H9 (cell line): ENCODE data around the gene NEGR1. TPM values are rescaled to one million over a fixed set of nuclear protein-coding genes. Genes with fewer than 3 reads are reported as not detected.

Experiments
- DNase-seq: peaks from one replicate; pipeline ENCODE4 v3.0.0-alpha.2; 2017
- H2AFZ ChIP-seq: one replicate; pipeline ENCODE4 v1.6.1; 2013; ENCODE audit warnings: mild to moderate bottlenecking, low read length, control low read depth, moderate library complexity
- H2AK5ac ChIP-seq: 2 replicates; pipeline ENCODE4 v1.6.1; 2013; ENCODE audit warnings: low read length, control low read depth, mixed read lengths; ENCODE audit not compliant: insufficient read length
- H2BK120ac ChIP-seq: one replicate; pipeline ENCODE4 v1.6.1; 2013; ENCODE audit warnings: low read depth, mild to moderate bottlenecking, low read length, control low read depth, inconsistent platforms; ENCODE audit not compliant: poor library complexity, severe bottlenecking
- H2BK12ac ChIP-seq: 2 replicates; pipeline ENCODE4 v1.6.1; 2013; ENCODE audit warnings: low read length, control low read depth, mixed read lengths, low read depth; ENCODE audit not compliant: insufficient read length
- H2BK15ac ChIP-seq: 2 replicates; pipeline ENCODE4 v1.6.1; 2013; ENCODE audit warnings: low read depth, low read length, control low read depth
- H2BK20ac ChIP-seq: one replicate; pipeline ENCODE4 v1.6.1; 2013; ENCODE audit warnings: low read depth, mild to moderate bottlenecking, low read length, control low read depth, inconsistent platforms; ENCODE audit not compliant: poor library complexity, severe bottlenecking
- H2BK5ac ChIP-seq: 2 replicates; pipeline ENCODE4 v1.6.1; 2013; ENCODE audit warnings: low read length, control low read depth, mixed read lengths; ENCODE audit not compliant: insufficient read length
- H3K14ac ChIP-seq: 2 replicates; pipeline ENCODE4 v1.6.1; 2013; ENCODE audit warnings: low read length, control low read depth; ENCODE audit not compliant: insufficient read depth
- H3K18ac ChIP-seq: 2 replicates; pipeline ENCODE4 v1.6.1; 2013; ENCODE audit warnings: low read depth, mild to moderate bottlenecking, mixed read lengths, low read length, control low read depth; ENCODE audit not compliant: insufficient read length
- H3K23ac ChIP-seq: 2 replicates; pipeline ENCODE4 v1.6.1; 2013; ENCODE audit warnings: low read length, control low read depth, mixed read lengths, low read depth; ENCODE audit not compliant: insufficient read length
- H3K23me2 ChIP-seq: 2 replicates; pipeline ENCODE4 v1.6.1; 2013; ENCODE audit warnings: low read depth, mild to moderate bottlenecking, mixed read lengths, low read length, control low read depth; ENCODE audit not compliant: insufficient read length, poor library complexity, severe bottlenecking
- H3K27ac ChIP-seq: 2 replicates; pipeline ENCODE4 v1.5.1; 2013; ENCODE audit warnings: low read length, control low read depth, mixed read lengths, low read depth; ENCODE audit not compliant: insufficient read length
- H3K27me3 ChIP-seq: 2 replicates; pipeline ENCODE4 v1.6.1; 2013; ENCODE audit warnings: low read length, control low read depth, inconsistent platforms; ENCODE audit not compliant: insufficient read depth
- H3K4ac ChIP-seq: 2 replicates; pipeline ENCODE4 v1.6.1; 2013; ENCODE audit warnings: low read depth, mild to moderate bottlenecking, control low read depth, inconsistent platforms, low read length, moderate library complexity
- H3K4me1 ChIP-seq: 2 replicates; pipeline ENCODE4 v1.6.1; 2013; ENCODE audit warnings: low read length, control low read depth, inconsistent platforms; ENCODE audit not compliant: insufficient read depth
- H3K4me2 ChIP-seq: 2 replicates; pipeline ENCODE4 v1.6.1; 2013; ENCODE audit warnings: low read length, control low read depth, mixed read lengths; ENCODE audit not compliant: insufficient read length, insufficient read depth
- H3K56ac ChIP-seq: 2 replicates; pipeline ENCODE4 v1.6.1; 2013; ENCODE audit warnings: low read depth, mild to moderate bottlenecking, mixed read lengths, low read length, control low read depth; ENCODE audit not compliant: insufficient read length
- H3K79me1 ChIP-seq: 2 replicates; pipeline ENCODE4 v1.6.1; 2013; ENCODE audit warnings: low read depth, mild to moderate bottlenecking, moderate library complexity, low read length, control low read depth, inconsistent platforms; ENCODE audit not compliant: insufficient read depth, poor library complexity, severe bottlenecking
- H3K79me2 ChIP-seq: 2 replicates; pipeline ENCODE4 v1.6.1; 2013; ENCODE audit warnings: low read length, control low read depth, inconsistent platforms; ENCODE audit not compliant: insufficient read depth
- H3K9ac ChIP-seq: 2 replicates; pipeline ENCODE4 v1.6.1; 2013; ENCODE audit warnings: low read length, control low read depth, mixed read lengths; ENCODE audit not compliant: insufficient read length; ENCODE audit errors: extremely low read depth
- H3K9me3 ChIP-seq: one replicate; pipeline ENCODE4 v1.6.1; 2013; ENCODE audit warnings: low read depth, low read length, inconsistent platforms; ENCODE audit not compliant: control insufficient read depth
- H3T11ph ChIP-seq: one replicate; pipeline ENCODE4 v1.6.1; 2013; ENCODE audit warnings: mild to moderate bottlenecking, low read length, control low read depth, inconsistent platforms
- H4K20me1 ChIP-seq: one replicate; pipeline ENCODE4 v1.6.1; 2013; ENCODE audit not compliant: control insufficient read depth, insufficient read length, insufficient read depth
- H4K5ac ChIP-seq: 2 replicates; pipeline ENCODE4 v1.6.1; 2013; ENCODE audit warnings: low read depth, mild to moderate bottlenecking, mixed read lengths, low read length, control low read depth; ENCODE audit not compliant: insufficient read length
- H4K8ac ChIP-seq: replicated peaks from 2 replicates; pipeline ENCODE4 v1.6.1; 2013; ENCODE audit warnings: low read length, control low read depth, mixed read lengths, low read depth; ENCODE audit not compliant: insufficient read length
- H4K91ac ChIP-seq: 2 replicates; pipeline ENCODE4 v1.6.1; 2013; ENCODE audit warnings: low read depth, mild to moderate bottlenecking, moderate library complexity, mixed read lengths, low read length, control low read depth; ENCODE audit not compliant: insufficient read length
- H3K27ac Mint-ChIP-seq, 3 experiments: 2 replicates in 2 of 3; 3 replicates in 1 of 3; pipeline ENCODE4 v1.8.0; 2020 to 2021; ENCODE audit warnings: mixed read lengths in 3 of 3, mild to moderate bottlenecking in 1 of 3, moderate library complexity in 1 of 3
- H3K27me3 Mint-ChIP-seq: 2 replicates; pipeline ENCODE4 v1.8.0; 2021; ENCODE audit warnings: low read depth, mild to moderate bottlenecking, moderate library complexity, mixed read lengths
- H3K36me3 Mint-ChIP-seq, 3 experiments: 2 replicates in 2 of 3; 3 replicates in 1 of 3; pipeline ENCODE4 v1.8.0; 2020 to 2021; ENCODE audit warnings: low read depth in 3 of 3, mixed read lengths in 3 of 3; ENCODE audit not compliant: insufficient read depth in 1 of 3
- H3K4me1 Mint-ChIP-seq, 2 experiments: 2 replicates each; pipeline ENCODE4 v1.8.0; 2020; ENCODE audit warnings: mixed read lengths in 2 of 2
- H3K4me3 Mint-ChIP-seq, 2 experiments: 2 replicates in 1 of 2; 3 replicates in 1 of 2; pipeline ENCODE4 v1.8.0; 2020 to 2021; ENCODE audit warnings: mild to moderate bottlenecking in 2 of 2, mixed read lengths in 2 of 2, moderate library complexity in 1 of 2
- H3K9me3 Mint-ChIP-seq, 2 experiments: 2 replicates in 1 of 2; 3 replicates in 1 of 2; pipeline ENCODE4 v1.8.0; 2020; ENCODE audit warnings: mild to moderate bottlenecking in 2 of 2, mixed read lengths in 2 of 2, moderate library complexity in 1 of 2
- CTCF ChIP-seq: fragments of 200-600 bp; sonication (generic); conservative IDR thresholded peaks from 3 replicates; pipeline ENCODE4 v1.8.0; 2021; ENCODE audit warnings: antibody characterized with exemption, mild to moderate bottlenecking
- WGBS: extraction: QIAGEN DNeasy Blood & Tissue Kit; methylation state at CpG from one replicate; pipeline ENCODE4 v1.1.7; 2013; ENCODE audit warnings: missing lambda C conversion rate, low lambda C conversion rate, mixed read lengths; ENCODE audit not compliant: insufficient read length; ENCODE audit errors: extremely low coverage; 5-methylcytosine and 5-hydroxymethylcytosine counted together
- total RNA-seq: library from RNA; stranded (reverse); gene quantifications from 2 replicates; pipeline ENCODE4 v1.2.1, GENCODE V29; 2021

NEGR1 gene
- total RNA-seq, 1 experiment from 2014 or later: 0.13 TPM

GRCh38 chr1:71930511-71930910, 351.8 kb downstream of the NEGR1 start:
- Histone ChIP-seq H2BK5ac (no peak overlapping the region), H3K56ac (no peak overlapping the region), H3K4me2 (no peak overlapping the region), H4K20me1 (no peaks in the 10 kb centered on the region), H3K27me3 (no peaks in the 10 kb centered on the region), H4K5ac (no peak overlapping the region), H3K9ac (no peak overlapping the region), H4K91ac (no peak overlapping the region), H3T11ph (no peak overlapping the region), H3K4me1 (no peaks in the 10 kb centered on the region), H3K14ac (no peak overlapping the region), H3K9me3 (no peaks in the 10 kb centered on the region), H4K8ac (no peak overlapping the region), H2AFZ (no peak overlapping the region), H3K79me1 (no peaks in the 10 kb centered on the region), H3K4ac (no peak overlapping the region), H3K23ac (no peak overlapping the region), H2BK15ac (no peak overlapping the region), H3K27ac (no peak overlapping the region), H2BK120ac (no peak overlapping the region), H3K79me2 (no peaks in the 10 kb centered on the region), H2BK12ac (no peak overlapping the region), H3K18ac (no peak overlapping the region), H3K23me2 (no peaks in the 10 kb centered on the region), H2AK5ac (no peak overlapping the region), H2BK20ac (no peak overlapping the region)
- no CpG with 5 or more reads among the region's 4 CpGs for WGBS
- H3K27me3 Mint-ChIP-seq: no peaks in the 10 kb centered on the region
- H3K36me3 Mint-ChIP-seq: no peaks in the 10 kb centered on the region
- no peak overlapping the region for H3K27ac Mint-ChIP-seq
- no peak overlapping the region for H3K4me3 Mint-ChIP-seq
- no peak for DNase-seq
- no peak for TF ChIP-seq CTCF
- H3K9me3 Mint-ChIP-seq: no peaks in the 10 kb centered on the region
- H3K4me1 Mint-ChIP-seq: no peaks in the 10 kb centered on the region
